Stimulated activated CD8-positive, alpha-beta memory T cell treated with anti-CD3 and anti-CD28 coated beads, Interleukin-7, amount 100 ng/mL, for 4 hours (primary cell): ENCODE measurements around the gene PPP3CA.

Experiments used
- DNase-seq, 2 donors: peaks; one replicate each; pipeline ENCODE4 v3.0.0-alpha.2; 2020; ENCODE audit warnings: low read depth in 2 of 2

PPP3CA gene

DNA sequence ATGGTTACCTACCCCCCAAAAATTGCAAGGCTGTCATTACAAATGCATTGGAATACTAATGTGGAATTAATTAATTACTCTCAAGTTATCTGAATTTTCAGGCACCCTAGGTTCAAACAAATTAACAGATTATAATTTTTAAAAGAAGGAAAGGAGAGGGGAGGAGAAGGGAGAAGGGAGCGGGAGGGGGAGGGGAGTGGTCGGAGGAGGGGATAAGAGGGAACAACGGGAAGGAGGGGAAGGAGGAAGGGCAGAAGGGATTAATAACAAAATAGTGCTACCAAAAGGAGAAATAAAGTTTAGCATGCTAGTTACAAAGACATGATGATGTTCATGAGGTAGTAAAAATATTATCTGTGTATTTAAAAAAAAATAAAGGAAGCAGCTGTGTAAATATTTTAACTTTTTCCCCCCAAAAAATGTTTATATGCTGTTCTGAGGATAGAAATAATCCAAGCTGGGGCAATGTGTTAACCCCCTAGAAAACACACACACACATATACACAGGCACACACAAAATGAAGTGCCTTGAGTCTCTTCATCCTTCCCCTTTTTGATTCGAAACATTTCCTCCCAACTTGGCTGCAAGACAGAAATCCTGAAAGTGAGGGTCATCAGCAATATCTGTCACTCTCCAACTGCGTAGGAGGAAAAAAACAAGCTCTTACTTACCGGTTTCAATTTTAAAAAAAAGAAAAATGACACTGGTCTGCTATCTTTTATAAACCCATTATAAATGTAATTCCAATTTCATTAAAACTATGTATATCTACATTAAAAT, 58.8 kb downstream of the PPP3CA start:
- DNase-seq = no peak

- DNase-seq = no peak
These were observed 60.0 kb downstream of the PPP3CA start for GRCh38 chr4:101287324-101287723.

DNA sequence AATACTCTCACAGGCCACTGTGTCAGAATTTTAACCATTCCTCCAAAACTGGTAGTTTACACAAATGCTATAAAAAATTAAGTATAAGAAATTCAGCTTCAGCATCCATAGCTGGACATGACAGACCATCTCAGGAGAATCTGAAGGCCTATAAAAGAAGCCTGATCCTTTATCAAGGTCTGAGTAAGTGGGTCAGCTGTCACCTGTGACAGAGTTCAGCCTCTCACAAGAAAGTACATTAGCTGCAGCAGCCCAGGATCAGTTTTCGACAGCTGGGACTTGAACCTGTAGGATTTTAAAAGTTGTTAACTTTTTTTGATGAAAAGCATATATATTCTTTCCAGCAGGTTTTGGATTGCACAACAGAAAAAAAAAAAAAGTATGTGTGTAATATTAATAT, 60.7 kb downstream of the PPP3CA start:
- no peak for DNase-seq

DNA sequence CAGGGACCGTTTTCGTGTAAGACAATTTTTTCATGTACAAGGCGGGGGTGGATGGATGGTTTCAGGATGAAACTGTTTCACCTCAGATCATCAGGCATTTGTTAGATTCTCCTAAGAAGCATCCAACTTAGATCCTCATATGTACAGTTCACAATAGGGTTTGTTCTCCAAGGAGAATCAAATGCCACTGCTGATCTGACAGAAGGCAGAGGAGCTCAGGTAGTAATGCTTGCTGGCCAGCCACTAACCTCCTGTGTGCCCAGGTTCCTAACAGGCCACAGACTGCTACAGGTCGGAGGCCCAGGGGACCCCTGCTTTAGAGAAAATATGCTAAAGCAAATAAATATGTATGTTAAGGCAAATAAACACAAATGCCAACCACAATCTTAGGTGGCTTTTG, 61.3 kb downstream of the PPP3CA start:
- no peak for DNase-seq

- DNase-seq = no peak
These were observed 62.8 kb downstream of the PPP3CA start for GRCh38 chr4:101284546-101284945.

- no peak for DNase-seq
These were observed 63.9 kb downstream of the PPP3CA start for GRCh38 chr4:101283434-101283833.

GRCh38 chr4:101282076-101282844, 65.1 kb downstream of the PPP3CA start:
- peak; percentile 15 to 21 for DNase-seq

- no peak for DNase-seq
These were observed 66.3 kb downstream of the PPP3CA start for GRCh38 chr4:101280866-101281600.

- DNase-seq = no peak
These were observed 67.9 kb downstream of the PPP3CA start for GRCh38 chr4:101279377-101279871.

- no peak for DNase-seq
These were observed 69.7 kb downstream of the PPP3CA start for GRCh38 chr4:101277671-101278070.

DNA sequence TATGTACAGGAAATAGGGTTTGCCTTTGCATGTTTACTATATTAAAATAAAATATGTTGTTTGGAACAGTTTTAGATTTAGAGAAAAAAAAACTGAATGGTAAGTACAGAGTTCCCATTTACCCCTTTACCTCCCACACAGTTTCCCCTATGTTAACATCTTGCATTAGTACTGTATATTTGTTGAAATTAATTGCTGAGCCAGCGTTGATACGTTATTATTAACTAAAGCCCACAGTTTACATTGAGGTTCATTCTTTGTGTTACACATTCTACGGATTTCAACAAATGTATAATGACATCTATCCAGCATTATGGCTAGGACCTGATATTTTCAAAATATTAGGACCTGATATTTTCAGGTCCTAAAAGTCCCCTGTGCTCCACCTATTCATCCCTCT, 70.7 kb downstream of the PPP3CA start:
- no peak for DNase-seq

DNA sequence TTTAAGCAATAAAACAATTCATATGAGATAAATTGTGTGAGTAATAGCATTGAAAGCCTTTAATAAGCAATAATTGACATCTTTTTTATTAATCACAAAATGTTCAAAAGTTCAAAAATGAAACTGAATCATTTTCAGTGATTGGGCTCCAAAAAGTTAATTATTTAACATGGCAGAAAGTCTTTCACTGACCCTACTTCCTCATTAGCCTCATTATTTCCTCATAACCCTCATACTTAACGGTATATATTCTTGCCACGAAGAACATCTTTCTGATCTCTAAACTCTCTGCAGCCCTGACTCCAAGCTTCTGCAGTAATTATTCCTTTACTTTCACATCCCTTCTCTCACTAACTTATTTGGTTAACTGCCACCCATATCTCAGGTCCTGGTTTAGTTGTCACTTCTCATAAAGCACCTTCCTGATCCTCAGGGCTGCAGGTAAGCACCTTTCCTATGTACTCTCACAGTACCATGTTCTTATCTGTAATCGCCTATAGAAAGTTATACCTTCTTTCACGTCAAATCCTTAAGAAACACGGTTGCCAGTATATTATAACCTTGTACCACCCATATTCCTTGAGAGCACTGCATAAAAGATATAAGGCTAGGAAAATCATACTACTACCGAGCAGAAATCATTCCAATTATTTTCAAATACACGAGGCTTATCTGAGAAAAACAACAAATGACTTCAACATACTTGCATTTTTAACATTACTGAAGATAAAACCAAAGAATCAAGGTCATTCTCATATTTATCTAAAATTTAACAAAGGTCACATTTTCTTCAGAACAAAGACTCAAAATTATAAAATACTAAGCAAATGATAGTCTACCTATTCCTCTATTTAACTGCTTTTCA, 72.2 kb downstream of the PPP3CA start:
- DNase-seq = no peak

- no peak for DNase-seq
These were observed 75.8 kb downstream of the PPP3CA start for GRCh38 chr4:101271516-101271915.

- DNase-seq = no peak
These were observed 77.6 kb downstream of the PPP3CA start for GRCh38 chr4:101269682-101270081.

- no peak for DNase-seq
These were observed 81.5 kb downstream of the PPP3CA start for GRCh38 chr4:101265816-101266172.

DNA sequence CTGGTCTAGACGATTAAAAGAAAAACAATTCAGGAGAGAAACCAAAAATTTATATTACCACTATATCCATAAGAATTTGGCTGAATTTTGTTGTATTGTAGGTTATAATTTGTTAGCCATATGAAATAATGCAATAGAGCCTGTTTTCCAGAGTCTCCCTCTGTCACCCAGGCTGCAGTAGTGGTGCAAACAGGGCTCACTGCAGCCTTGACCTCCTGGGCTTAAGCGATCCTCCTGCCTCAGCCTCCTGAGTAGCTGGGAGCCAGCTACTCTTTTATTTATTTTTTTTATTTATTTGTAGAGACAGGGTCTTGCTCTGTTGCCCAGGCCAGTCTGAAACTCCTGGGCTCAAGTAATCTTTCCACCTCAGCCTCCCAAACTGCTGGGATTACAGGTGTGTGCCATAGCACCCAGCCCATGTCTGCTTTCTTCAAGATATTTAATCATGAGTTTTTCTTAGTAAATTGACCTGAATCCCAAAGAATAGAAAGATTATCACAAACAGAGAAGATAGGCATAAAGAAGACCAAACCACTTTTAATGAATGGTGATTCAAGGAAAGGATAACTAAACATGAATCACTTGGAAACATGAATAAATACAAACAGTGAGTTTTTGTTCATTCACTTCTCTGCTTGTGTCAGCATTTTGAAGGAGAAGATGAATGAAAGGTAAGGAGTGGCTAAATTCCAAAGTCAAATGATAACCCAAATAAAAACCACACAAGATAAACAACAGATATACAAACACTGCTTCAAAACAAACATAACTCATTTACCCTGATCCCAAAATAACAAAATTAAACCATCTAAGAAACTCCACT, 82.1 kb downstream of the PPP3CA start:
- DNase-seq = no peak

DNA sequence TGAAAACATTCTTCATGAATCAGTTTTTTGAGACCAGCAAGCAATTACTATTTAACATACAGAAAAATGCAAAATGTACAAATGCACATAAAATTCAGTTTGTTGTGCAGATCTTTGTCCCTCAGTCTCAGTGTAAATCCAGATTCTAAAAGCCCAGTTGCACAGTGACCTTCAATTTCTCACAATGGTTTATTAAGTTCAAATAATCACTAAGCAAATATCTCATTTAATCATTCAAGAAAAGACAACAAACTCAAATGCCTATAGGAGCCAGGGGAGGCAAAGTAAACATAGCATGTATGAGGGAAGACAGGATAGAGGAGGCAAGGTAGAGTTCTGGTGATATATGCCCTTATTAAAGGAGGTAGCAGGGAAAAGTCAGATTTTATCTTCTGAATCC, 82.8 kb downstream of the PPP3CA start:
- no peak for DNase-seq

GRCh38 chr4:101262683-101263082, 84.6 kb downstream of the PPP3CA start:
- DNase-seq = no peak

DNA sequence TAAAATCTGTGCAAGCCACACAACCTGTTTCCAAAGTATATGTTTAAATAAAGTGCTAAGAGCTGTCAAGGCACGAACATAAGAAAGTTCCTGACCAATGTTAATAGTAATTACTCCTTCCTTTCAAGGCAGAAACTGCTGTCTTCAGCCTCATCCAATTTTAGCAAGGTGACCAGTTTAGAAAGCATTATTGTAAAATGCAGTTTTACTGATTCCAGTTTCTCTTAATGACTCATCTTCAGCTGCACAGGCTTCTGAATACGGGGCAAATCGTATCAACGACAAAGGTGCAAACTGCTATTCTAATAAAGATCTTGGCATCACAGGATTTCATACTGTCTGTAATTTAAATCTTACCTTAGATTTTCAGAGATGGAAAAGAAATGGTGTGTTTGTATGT, 87.5 kb downstream of the PPP3CA start:
- no peak for DNase-seq

DNA sequence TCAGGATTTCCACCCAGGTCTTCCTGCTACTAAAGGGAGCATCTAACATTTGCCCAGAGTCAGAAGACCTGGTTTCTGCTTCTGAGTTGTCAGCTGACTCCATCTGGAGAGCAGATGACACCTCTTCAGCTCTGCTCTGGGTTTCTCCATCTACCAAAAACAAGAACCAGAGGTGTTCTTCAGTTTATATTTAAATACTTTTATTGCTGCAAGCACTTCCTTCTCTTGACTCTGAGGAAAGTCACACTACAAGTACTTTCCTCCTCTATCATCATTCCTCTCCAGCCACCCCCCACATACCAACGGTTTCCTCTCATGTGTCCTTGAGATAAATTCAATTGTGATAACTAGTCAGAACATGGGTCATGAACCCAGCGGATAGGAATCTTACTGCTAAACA, 88.4 kb downstream of the PPP3CA start:
- DNase-seq = no peak

DNA sequence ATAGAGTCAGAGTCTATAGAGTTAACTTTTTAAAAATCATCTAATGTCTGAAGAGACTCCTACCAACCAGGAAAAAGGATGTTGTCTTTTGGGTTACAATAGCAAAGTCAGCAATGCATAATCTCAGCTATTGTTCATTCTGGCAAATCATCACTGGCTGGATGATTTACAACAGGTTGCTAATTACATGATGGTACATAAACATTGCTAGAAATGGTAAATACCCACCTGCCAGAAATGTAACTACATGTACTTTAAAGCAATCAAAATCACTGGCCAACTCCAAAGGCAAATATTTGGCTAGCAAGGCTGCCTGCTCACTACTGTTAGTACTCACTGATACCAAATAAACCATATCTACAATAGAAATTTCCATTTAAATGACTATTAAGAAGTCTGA, 91.1 kb downstream of the PPP3CA start:
- DNase-seq = no peak
